Measurements from ENCODE around the gene SCAMP5. TPM values are rescaled to one million over a fixed set of nuclear protein-coding genes. Genes with fewer than 3 reads are reported as not detected.
A peak's percentile ranks its signal among the peaks of the same experiment; 100 is the strongest.

SCAMP5 gene
- total and polyA plus RNA-seq, 2 of the 13 experiments (the other 11 are each of a cell fraction or from before 2014, with no cell fraction given), result 34.3 to 49.0 TPM

DNA sequence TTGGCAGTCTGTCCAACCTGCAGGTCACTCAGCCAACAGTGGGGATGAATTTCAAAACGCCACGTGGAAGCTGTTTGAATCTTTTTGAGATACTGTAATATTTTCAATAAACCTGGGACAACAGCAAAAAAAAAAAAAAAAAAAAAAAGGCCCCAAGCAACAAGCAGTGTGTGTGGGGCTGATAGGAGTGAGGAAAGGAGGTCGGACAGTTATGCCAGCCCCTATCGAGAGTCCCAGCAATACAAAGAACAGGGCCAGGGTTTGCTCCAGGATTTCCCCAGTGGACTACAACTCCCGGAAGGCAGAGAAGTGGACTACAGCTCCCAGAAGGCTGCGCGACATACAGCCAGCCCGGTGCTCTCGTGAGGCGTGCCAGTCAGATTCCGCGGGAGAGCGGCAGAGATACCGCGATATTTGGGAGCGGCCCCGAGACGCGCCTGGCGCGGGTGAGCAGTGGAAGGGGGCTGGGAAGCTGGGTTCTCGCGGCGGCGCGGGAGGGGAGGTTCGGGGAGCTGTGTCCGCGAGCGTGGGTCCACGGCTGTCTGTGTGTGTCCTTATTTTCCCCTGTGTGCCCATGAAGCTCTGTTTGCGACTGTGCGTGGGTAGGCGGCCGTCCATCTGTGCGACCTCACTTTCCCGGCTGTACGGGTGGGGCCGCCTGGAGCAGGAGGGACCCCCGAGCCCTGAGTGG, 28.0 kb downstream of the SCAMP5 start, which contains the start of gene PPCDC (continued):
- TF ChIP-seq DR1 (CRISPR knock-in tag; IDR thresholded peaks at IDR 0.05), result peak; percentile 83
- TF ChIP-seq ZNF329 (CRISPR knock-in tag; IDR thresholded peaks at IDR 0.05; ENCODE audit: low read depth), result 0 out of 2 replicates have a peak, but pooled peaks have one; percentile 36
- peak; percentile 31 for TF ChIP-seq HNRNPK (IDR thresholded peaks at IDR 0.05; ENCODE audit: low read depth, low read length, poor library complexity, severe bottlenecking)
- TF ChIP-seq SP5 (CRISPR knock-in tag; IDR thresholded peaks at IDR 0.05; ENCODE audit: borderline replicate concordance, low read depth), result no peak
- TF ChIP-seq, protein P1, sequence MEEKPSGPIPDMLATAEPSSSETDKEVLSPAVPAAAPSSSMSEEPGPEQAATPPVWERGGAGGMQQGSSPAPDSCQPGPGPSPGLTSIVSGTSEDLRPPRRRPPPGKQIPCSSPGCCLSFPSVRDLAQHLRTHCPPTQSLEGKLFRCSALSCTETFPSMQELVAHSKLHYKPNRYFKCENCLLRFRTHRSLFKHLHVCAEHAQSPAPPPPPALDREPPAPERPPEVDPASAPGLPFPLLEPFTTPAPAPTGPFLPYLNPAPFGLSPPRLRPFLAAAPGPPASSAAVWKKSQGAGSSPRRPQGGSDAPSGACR (CRISPR knock-in tag; IDR thresholded peaks at IDR 0.05), result no peak
- TF ChIP-seq TBL1XR1 (IDR thresholded peaks at IDR 0.05; ENCODE audit: borderline replicate concordance, low read length, partially characterized antibody), result peak; percentile 53
- TF ChIP-seq, protein P2, sequence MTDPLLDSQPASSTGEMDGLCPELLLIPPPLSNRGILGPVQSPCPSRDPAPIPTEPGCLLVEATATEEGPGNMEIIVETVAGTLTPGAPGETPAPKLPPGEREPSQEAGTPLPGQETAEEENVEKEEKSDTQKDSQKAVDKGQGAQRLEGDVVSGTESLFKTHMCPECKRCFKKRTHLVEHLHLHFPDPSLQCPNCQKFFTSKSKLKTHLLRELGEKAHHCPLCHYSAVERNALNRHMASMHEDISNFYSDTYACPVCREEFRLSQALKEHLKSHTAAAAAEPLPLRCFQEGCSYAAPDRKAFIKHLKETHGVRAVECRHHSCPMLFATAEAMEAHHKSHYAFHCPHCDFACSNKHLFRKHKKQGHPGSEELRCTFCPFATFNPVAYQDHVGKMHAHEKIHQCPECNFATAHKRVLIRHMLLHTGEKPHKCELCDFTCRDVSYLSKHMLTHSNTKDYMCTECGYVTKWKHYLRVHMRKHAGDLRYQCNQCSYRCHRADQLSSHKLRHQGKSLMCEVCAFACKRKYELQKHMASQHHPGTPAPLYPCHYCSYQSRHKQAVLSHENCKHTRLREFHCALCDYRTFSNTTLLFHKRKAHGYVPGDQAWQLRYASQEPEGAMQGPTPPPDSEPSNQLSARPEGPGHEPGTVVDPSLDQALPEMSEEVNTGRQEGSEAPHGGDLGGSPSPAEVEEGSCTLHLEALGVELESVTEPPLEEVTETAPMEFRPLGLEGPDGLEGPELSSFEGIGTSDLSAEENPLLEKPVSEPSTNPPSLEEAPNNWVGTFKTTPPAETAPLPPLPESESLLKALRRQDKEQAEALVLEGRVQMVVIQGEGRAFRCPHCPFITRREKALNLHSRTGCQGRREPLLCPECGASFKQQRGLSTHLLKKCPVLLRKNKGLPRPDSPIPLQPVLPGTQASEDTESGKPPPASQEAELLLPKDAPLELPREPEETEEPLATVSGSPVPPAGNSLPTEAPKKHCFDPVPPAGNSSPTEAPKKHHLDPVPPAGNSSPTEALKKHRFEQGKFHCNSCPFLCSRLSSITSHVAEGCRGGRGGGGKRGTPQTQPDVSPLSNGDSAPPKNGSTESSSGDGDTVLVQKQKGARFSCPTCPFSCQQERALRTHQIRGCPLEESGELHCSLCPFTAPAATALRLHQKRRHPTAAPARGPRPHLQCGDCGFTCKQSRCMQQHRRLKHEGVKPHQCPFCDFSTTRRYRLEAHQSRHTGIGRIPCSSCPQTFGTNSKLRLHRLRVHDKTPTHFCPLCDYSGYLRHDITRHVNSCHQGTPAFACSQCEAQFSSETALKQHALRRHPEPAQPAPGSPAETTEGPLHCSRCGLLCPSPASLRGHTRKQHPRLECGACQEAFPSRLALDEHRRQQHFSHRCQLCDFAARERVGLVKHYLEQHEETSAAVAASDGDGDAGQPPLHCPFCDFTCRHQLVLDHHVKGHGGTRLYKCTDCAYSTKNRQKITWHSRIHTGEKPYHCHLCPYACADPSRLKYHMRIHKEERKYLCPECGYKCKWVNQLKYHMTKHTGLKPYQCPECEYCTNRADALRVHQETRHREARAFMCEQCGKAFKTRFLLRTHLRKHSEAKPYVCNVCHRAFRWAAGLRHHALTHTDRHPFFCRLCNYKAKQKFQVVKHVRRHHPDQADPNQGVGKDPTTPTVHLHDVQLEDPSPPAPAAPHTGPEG (CRISPR knock-in tag; IDR thresholded peaks at IDR 0.05), result peak; percentile 51; the same call in 1 of the 2 replicates
- TF ChIP-seq, protein P3, sequence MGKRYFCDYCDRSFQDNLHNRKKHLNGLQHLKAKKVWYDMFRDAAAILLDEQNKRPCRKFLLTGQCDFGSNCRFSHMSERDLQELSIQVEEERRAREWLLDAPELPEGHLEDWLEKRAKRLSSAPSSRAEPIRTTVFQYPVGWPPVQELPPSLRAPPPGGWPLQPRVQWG (CRISPR knock-in tag; IDR thresholded peaks at IDR 0.05; ENCODE audit: borderline replicate concordance, low read depth), result no peak
- peak; percentile 66; the same call in 1 of the 2 replicates for TF ChIP-seq MXD4 (CRISPR knock-in tag; IDR thresholded peaks at IDR 0.05)
- TF ChIP-seq ZNF790 (CRISPR knock-in tag; IDR thresholded peaks at IDR 0.05; ENCODE audit: borderline replicate concordance), result no peak
- 0 out of 2 replicates have a peak, but pooled peaks have one; percentile 70 for TF ChIP-seq CSRNP1 (CRISPR knock-in tag; IDR thresholded peaks at IDR 0.05)
- peak; percentile 96 for TF ChIP-seq POLR2AphosphoS5 (IDR thresholded peaks at IDR 0.05; ENCODE audit: low read depth, low read length)
- TF ChIP-seq MXI1 (IDR thresholded peaks at IDR 0.05; ENCODE audit: borderline replicate concordance, low read depth, low read length), result peak; percentile 86; the same call in 2 of the 3 replicates
- TF ChIP-seq ZNF331 (CRISPR knock-in tag; IDR thresholded peaks at IDR 0.05), result peak; percentile 75
- peak; percentile 49; the same call in 1 of the 2 replicates for TF ChIP-seq ZNF281 (CRISPR knock-in tag; IDR thresholded peaks at IDR 0.05; ENCODE audit: borderline replicate concordance)
- TF ChIP-seq SAFB2 (CRISPR knock-in tag; IDR thresholded peaks at IDR 0.05; ENCODE audit: borderline replicate concordance, low read depth), result 0 out of 2 replicates have a peak, but pooled peaks have one; percentile 42
- peak; percentile 90 for TF ChIP-seq TAF1 (CRISPR knock-in tag; IDR thresholded peaks at IDR 0.05)

All from HepG2 (cell line).